Measurements from ENCODE around the gene PEX14.

Gene PEX14

GRCh38 chr1:10507111-10507879, 32.5 kb downstream of the PEX14 start:
- H3K4me2 ChIP-seq (ENCODE audit: low read depth, low read length, poor library complexity, severe bottlenecking), result no peak overlapping the region
- no peak overlapping the region for H3K4me3 ChIP-seq (ENCODE audit: insufficient read depth, low read length, poor library complexity, severe bottlenecking)
- H3K9me2 ChIP-seq (replicated peaks; ENCODE audit: insufficient read depth, low read length), result no peaks in the 10 kb centered on the region
- H4K20me1 ChIP-seq (ENCODE audit: low read depth, low read length), result no peaks in the 10 kb centered on the region
- H3K79me2 ChIP-seq (ENCODE audit: insufficient read depth, low read length), result peaks cover 27% of the 10 kb centered on the region
- H3K36me3 ChIP-seq (ENCODE audit: low read length), result no peaks in the 10 kb centered on the region
- H3K27ac ChIP-seq (ENCODE audit: low read depth, low read length), result no peak overlapping the region
- TF ChIP-seq CTCF (IDR thresholded peaks at IDR 0.05; ENCODE audit: insufficient read depth, low read length, poor library complexity, severe bottlenecking) (peak; percentile 63), EZH2phosphoT487 (conservative IDR thresholded peaks at IDR 0.05; ENCODE audit: low read length) (no peak)
- H3F3A ChIP-seq (ENCODE audit: insufficient read depth), result no peaks in the 10 kb centered on the region
- H2AFZ ChIP-seq (ENCODE audit: low read depth, low read length, severe bottlenecking), result no peak overlapping the region
- no peak overlapping the region for H3K9ac ChIP-seq (ENCODE audit: low read length)
- no peaks in the 10 kb centered on the region for H3K9me3 ChIP-seq (ENCODE audit: insufficient read depth, low read length)
- no peaks in the 10 kb centered on the region for H3K27me3 ChIP-seq (ENCODE audit: low read length)

- H3K9me3 ChIP-seq (ENCODE audit: insufficient read depth, low read length), result no peaks in the 10 kb centered on the region
- no peaks in the 10 kb centered on the region for H3K27me3 ChIP-seq (ENCODE audit: low read length)
- no peak overlapping the region for H3K27ac ChIP-seq (ENCODE audit: low read depth, low read length)
- H4K20me1 ChIP-seq (ENCODE audit: low read depth, low read length), result no peaks in the 10 kb centered on the region
- H3K79me2 ChIP-seq (ENCODE audit: insufficient read depth, low read length), result peaks cover 34% of the 10 kb centered on the region
- no peaks in the 10 kb centered on the region for H3K36me3 ChIP-seq (ENCODE audit: low read length)
- H2AFZ ChIP-seq (ENCODE audit: low read depth, low read length, severe bottlenecking), result no peak overlapping the region
- H3K4me2 ChIP-seq (ENCODE audit: low read depth, low read length, poor library complexity, severe bottlenecking), result no peak overlapping the region
- no peaks in the 10 kb centered on the region for H3F3A ChIP-seq (ENCODE audit: insufficient read depth)
- no peaks in the 10 kb centered on the region for H3K9me2 ChIP-seq (replicated peaks; ENCODE audit: insufficient read depth, low read length)
- TF ChIP-seq CTCF (IDR thresholded peaks at IDR 0.05; ENCODE audit: insufficient read depth, low read length, poor library complexity, severe bottlenecking) (no peak), EZH2phosphoT487 (conservative IDR thresholded peaks at IDR 0.05; ENCODE audit: low read length) (no peak)
- no peak overlapping the region for H3K9ac ChIP-seq (ENCODE audit: low read length)
- no peak overlapping the region for H3K4me3 ChIP-seq (ENCODE audit: insufficient read depth, low read length, poor library complexity, severe bottlenecking)
These were observed 33.8 kb downstream of the PEX14 start for GRCh38 chr1:10508511-10508951.

DNA sequence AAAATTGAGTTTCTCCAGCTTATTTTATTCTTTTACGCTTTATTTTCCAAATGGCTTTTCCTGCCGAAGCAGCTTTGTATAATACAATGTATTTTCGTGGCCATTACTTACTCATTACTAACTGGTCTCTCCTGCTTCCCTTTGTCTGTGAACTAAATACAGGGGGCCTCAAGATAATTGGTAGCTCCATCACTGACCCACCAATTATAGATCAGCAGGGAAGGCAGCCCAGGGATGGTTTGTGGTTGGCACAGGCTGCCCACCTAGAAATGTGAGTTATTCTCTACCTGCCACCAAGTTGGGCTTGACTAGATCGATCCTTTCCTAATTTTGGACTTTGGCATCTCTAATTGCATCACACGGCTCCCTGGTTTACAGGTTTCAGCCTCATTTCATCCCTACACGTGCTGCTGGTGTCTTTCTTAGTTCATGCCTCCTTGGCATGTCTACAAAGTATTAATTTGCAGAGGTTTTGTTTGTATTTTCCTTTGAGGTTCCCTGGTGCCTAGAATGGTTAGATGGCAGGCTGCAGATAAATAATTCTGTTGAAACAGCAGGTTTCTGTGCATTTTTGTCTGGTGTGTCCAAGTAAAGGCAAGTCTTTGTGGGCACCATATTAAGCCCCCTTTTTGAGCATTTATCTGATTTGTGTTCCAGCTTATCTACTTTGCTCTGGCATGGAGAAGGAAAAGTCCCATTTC, 35.2 kb downstream of the PEX14 start:
- H3K27ac ChIP-seq (ENCODE audit: low read depth, low read length), result no peak overlapping the region
- TF ChIP-seq EZH2phosphoT487 (conservative IDR thresholded peaks at IDR 0.05; ENCODE audit: low read length) (no peak), CTCF (IDR thresholded peaks at IDR 0.05; ENCODE audit: insufficient read depth, low read length, poor library complexity, severe bottlenecking) (no peak)

More for the DNA sequence above, 35.2 kb downstream of the PEX14 start:
- Histone ChIP-seq H3F3A (ENCODE audit: insufficient read depth) (no peaks in the 10 kb centered on the region), H3K9me3 (ENCODE audit: insufficient read depth, low read length) (no peaks in the 10 kb centered on the region), H4K20me1 (ENCODE audit: low read depth, low read length) (no peaks in the 10 kb centered on the region), H3K9ac (ENCODE audit: low read length) (no peak overlapping the region), H2AFZ (ENCODE audit: low read depth, low read length, severe bottlenecking) (no peak overlapping the region), H3K4me2 (ENCODE audit: low read depth, low read length, poor library complexity, severe bottlenecking) (no peak overlapping the region), H3K27me3 (ENCODE audit: low read length) (no peaks in the 10 kb centered on the region), H3K79me2 (ENCODE audit: insufficient read depth, low read length) (peaks cover 37% of the 10 kb centered on the region), H3K9me2 (replicated peaks; ENCODE audit: insufficient read depth, low read length) (no peaks in the 10 kb centered on the region), H3K36me3 (ENCODE audit: low read length) (no peaks in the 10 kb centered on the region), H3K4me3 (ENCODE audit: insufficient read depth, low read length, poor library complexity, severe bottlenecking) (no peak overlapping the region)
